Uterus (tissue), 4 donors: ENCODE data around the gene PRDX2. TPM values are rescaled to one million over a fixed set of nuclear protein-coding genes. Genes with fewer than 3 reads are reported as not detected.
A peak's percentile ranks its signal among the peaks of the same experiment; 100 is the strongest.

Source experiments
- DNase-seq, 2 donors: peaks; one replicate each; pipeline ENCODE4 v3.0.0-alpha.2; 2019 to 2020
- H3K27ac ChIP-seq, 2 donors: fragments of 200-600 bp; sonication (generic); 1 replicate in 1 of 2; 2 replicates in 1 of 2; pipeline ENCODE4 v1.5.1; 2016 to 2018
- H3K27me3 ChIP-seq, 2 donors: fragments of 200-600 bp; sonication (generic); one replicate each; pipeline ENCODE4 v1.5.1; 2018 to 2019; ENCODE audit warnings: control low read depth in 1 of 2
- H3K36me3 ChIP-seq, 2 donors: fragments of 200-600 bp; sonication (generic); one replicate each; pipeline ENCODE4 v1.5.1; 2019; ENCODE audit warnings: control low read depth in 1 of 2
- H3K4me1 ChIP-seq, 2 donors: fragments of 200-600 bp; sonication (generic); one replicate each; pipeline ENCODE4 v1.5.1; 2018 to 2019; ENCODE audit warnings: control low read depth in 1 of 2
- H3K4me3 ChIP-seq, 2 donors: fragments of 200-600 bp; sonication (generic); 1 replicate in 1 of 2; 2 replicates in 1 of 2; pipeline ENCODE4 v1.5.1; 2018 to 2019; ENCODE audit warnings: mild to moderate bottlenecking in 1 of 2
- H3K9me3 ChIP-seq, 2 donors: fragments of 200-600 bp; sonication (generic); one replicate each; pipeline ENCODE4 v1.5.1; 2019; ENCODE audit warnings: control low read depth in 1 of 2
- POLR2A ChIP-seq, 2 donors: fragments of 450-650 bp; IDR thresholded peaks; one replicate each; pipeline ENCODE4 v1.6.1; 2016; ENCODE audit warnings: antibody characterized with exemption in 2 of 2, mild to moderate bottlenecking in 1 of 2, moderate library complexity in 1 of 2
- intact Hi-C: fragments of 100-400 bp; cut with DNase I; formaldehyde crosslinking; loops from one replicate; pipeline ENCODE4 v1.15.1; 2023; ENCODE audit warnings: low total_unique reads
- total RNA-seq, 4 donors: library from RNA; depleted of rRNA in 3 of 4; stranded (reverse); fragments of >200 nt in 3 of 4; gene quantifications; one replicate each; pipeline versions ENCODE4 v1.1.0 to v1.2.4, GENCODE V29; 2014 to 2023
- TF ChIP-seq, protein P1 (sequence below), 4 experiments: fragments of 200-600 bp in 2 of 4; fragments of 450-650 bp in 2 of 4; sonication (generic) in 2 of 4; IDR thresholded peaks; one replicate each; pipeline ENCODE4 v1.5.1; 2016 to 2019; ENCODE audit warnings: antibody characterized with exemption in 4 of 4, mild to moderate bottlenecking in 2 of 4, moderate library complexity in 1 of 4
- donor health status: DM: yes; HTN: yes; CAD: no.

The PRDX2 gene
- total RNA-seq, 4 donors from 2014 or later: 148 to 178 (median 163) TPM

DNA sequence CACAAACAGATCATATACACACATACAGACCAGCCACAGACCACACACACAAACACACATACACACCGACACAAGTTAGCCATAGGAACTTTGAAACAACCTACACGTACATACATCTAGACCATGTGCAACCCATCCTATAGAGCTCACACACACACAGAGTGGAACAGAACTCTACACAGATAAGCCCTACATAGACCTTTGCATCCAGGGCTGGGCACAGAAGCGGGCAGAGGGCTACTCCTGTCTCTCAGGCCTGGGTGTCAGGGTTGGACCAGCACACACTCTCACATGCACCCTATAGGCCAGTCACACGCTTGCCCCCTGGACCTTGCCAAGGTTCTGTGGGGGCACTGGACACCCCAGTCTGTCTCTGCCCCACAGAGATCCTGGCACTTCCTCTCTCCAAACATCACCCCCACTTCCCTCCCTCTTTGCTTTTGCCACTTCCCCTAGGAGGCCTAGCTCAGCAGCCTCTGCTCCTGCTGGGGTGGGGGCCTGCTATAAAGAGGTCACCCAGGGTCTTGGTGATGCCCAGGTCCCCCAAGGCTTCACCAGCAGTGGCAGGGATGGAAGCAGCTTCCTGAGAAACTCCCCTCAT lies 16.1 kb downstream of the PRDX2 start:
- peak overlapping the region; percentile 98 to 100 for H3K27ac ChIP-seq
- no peak for DNase-seq
- no peaks in the 10 kb centered on the region for H3K36me3 ChIP-seq
- intact Hi-C loops: no loop called here
- H3K9me3 ChIP-seq: no peaks in the 10 kb centered on the region
- H3K4me3 ChIP-seq: no peak overlapping the region
- no peak for TF ChIP-seq POLR2A (IDR thresholded peaks at IDR 0.05)
- TF ChIP-seq, protein P1, sequence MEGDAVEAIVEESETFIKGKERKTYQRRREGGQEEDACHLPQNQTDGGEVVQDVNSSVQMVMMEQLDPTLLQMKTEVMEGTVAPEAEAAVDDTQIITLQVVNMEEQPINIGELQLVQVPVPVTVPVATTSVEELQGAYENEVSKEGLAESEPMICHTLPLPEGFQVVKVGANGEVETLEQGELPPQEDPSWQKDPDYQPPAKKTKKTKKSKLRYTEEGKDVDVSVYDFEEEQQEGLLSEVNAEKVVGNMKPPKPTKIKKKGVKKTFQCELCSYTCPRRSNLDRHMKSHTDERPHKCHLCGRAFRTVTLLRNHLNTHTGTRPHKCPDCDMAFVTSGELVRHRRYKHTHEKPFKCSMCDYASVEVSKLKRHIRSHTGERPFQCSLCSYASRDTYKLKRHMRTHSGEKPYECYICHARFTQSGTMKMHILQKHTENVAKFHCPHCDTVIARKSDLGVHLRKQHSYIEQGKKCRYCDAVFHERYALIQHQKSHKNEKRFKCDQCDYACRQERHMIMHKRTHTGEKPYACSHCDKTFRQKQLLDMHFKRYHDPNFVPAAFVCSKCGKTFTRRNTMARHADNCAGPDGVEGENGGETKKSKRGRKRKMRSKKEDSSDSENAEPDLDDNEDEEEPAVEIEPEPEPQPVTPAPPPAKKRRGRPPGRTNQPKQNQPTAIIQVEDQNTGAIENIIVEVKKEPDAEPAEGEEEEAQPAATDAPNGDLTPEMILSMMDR (IDR thresholded peaks at IDR 0.05): no peak
- no peaks in the 10 kb centered on the region for H3K27me3 ChIP-seq
- peaks cover 0 to 18% of the 10 kb centered on the region in 2 donors for H3K4me1 ChIP-seq

GRCh38 chr19:12784871-12785430 lies 16.6 kb downstream of the PRDX2 start:
- H3K4me3 ChIP-seq: no peak overlapping the region
- H3K9me3 ChIP-seq: no peaks in the 10 kb centered on the region
- peaks cover 0 to 18% of the 10 kb centered on the region in 2 donors for H3K4me1 ChIP-seq
- H3K27ac ChIP-seq: peak overlapping the region; percentile 98 to 100
- no peak for DNase-seq
- H3K36me3 ChIP-seq: no peaks in the 10 kb centered on the region
- TF ChIP-seq, protein P1 (IDR thresholded peaks at IDR 0.05): no peak
- no peak for TF ChIP-seq POLR2A (IDR thresholded peaks at IDR 0.05)
- intact Hi-C loops: no loop called here
- H3K27me3 ChIP-seq: no peaks in the 10 kb centered on the region

DNA sequence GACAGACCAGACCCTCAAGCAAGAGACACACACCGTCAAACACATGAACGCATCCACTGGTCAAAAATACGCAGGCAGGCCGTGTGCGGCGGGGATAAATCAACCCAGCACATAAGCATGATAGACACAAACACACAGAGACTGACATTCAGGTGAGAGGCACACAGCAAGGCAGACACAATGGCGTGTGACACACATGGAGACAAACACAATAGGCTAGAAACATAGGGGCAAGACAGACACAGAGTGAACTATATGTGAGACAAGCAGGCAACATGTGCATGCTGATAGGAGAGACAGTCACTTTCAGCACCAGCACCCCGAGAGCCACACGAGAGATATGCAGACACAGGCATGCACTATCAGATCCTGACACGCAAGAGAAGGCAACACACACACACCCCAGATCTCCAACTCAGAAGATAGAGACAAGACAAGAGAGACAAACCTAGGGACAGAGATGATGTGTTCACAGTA lies 17.2 kb downstream of the PRDX2 start:
- intact Hi-C loops: no loop called here
- no peak for TF ChIP-seq POLR2A (IDR thresholded peaks at IDR 0.05)
- TF ChIP-seq, protein P1 (IDR thresholded peaks at IDR 0.05): no peak
- H3K4me3 ChIP-seq: no peak overlapping the region
- H3K27me3 ChIP-seq: no peaks in the 10 kb centered on the region
- H3K9me3 ChIP-seq: no peaks in the 10 kb centered on the region
- peaks cover 0 to 18% of the 10 kb centered on the region in 2 donors for H3K4me1 ChIP-seq
- H3K27ac ChIP-seq: peak overlapping the region; percentile 98 to 100
- no peaks in the 10 kb centered on the region for H3K36me3 ChIP-seq
- DNase-seq: no peak

- H3K27me3 ChIP-seq: no peaks in the 10 kb centered on the region
- no peak overlapping the region for H3K4me3 ChIP-seq
- TF ChIP-seq, protein P1 (IDR thresholded peaks at IDR 0.05): no peak
- peaks cover 0 to 23% of the 10 kb centered on the region in 2 donors for H3K4me1 ChIP-seq
- no peaks in the 10 kb centered on the region for H3K36me3 ChIP-seq
- peak in 1 of 2 donors; percentile 50 for DNase-seq
- H3K9me3 ChIP-seq: no peaks in the 10 kb centered on the region
- H3K27ac ChIP-seq: peak overlapping the region; percentile 98 to 100
- intact Hi-C loops: no loop called here
Observed at GRCh38 chr19:12783849-12784393, 17.7 kb downstream of the PRDX2 start.

DNA sequence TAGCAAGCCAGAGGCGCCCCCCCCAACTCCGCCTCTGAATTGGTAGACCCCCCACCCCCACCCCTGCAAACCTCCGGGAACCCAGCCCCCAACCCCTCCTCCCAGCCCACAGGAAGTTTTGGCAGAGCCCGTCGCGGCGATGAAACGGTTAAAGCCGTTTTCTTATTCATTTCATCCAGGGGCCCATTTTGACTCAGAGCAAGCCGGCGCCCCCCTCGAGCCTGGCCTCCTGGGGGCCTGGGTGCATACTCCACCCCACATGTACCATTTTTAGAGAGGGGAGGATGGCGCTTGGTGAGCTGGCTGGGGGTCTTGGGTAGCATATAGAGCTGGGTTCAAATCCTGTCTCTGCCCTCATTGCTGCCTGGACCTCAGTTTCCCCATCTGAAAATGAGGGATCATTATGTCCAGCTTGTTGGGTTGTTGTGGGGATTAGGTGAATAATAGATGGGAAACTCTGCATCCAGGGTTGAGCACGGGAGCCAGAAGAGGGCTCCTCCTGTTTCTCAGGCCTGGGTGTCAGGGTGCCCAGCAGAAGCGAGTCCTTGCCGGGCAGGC lies 18.2 kb downstream of the PRDX2 start:
- peak overlapping the region; percentile 48 to 49 for H3K4me3 ChIP-seq
- peaks cover 0 to 25% of the 10 kb centered on the region in 2 donors for H3K4me1 ChIP-seq
- no peaks in the 10 kb centered on the region for H3K36me3 ChIP-seq
- intact Hi-C loops: no loop called here
- DNase-seq: peak in 1 of 2 donors; percentile 28
- H3K27me3 ChIP-seq: no peaks in the 10 kb centered on the region
- TF ChIP-seq, protein P1 (IDR thresholded peaks at IDR 0.05): no peak
- no peak for TF ChIP-seq POLR2A (IDR thresholded peaks at IDR 0.05)
- H3K27ac ChIP-seq: peak overlapping the region; percentile 98 to 100
- H3K9me3 ChIP-seq: no peaks in the 10 kb centered on the region
